Transverse colon (tissue), 3 donors: ENCODE results near the gene ANXA10.

Experiments
- CTCF ChIP-seq, 5 experiments: fragments of 200-600 bp in 3 of 5; fragments of 450-650 bp in 2 of 5; sonication (generic) in 3 of 5; IDR thresholded peaks; 1 replicate in 2 of 5; 2 replicates in 3 of 5; pipeline ENCODE4 v1.5.1; 2016 to 2017; ENCODE audit warnings: antibody characterized with exemption in 5 of 5, inconsistent platforms in 3 of 5, mild to moderate bottlenecking in 2 of 5, moderate library complexity in 1 of 5
- POLR2A ChIP-seq: fragments of 450-650 bp; IDR thresholded peaks from one replicate; pipeline ENCODE4 v1.6.1; 2016; ENCODE audit warnings: antibody characterized with exemption, mild to moderate bottlenecking, moderate library complexity

GRCh38 chr4:168152837-168153500 lies 60.6 kb downstream of the ANXA10 start:
- TF ChIP-seq CTCF (IDR thresholded peaks at IDR 0.05) (no peak), POLR2A (no peak)
